ENCODE data around the gene MTNR1B. TPM values are rescaled to one million over a fixed set of nuclear protein-coding genes. Genes with fewer than 3 reads are reported as not detected.

MTNR1B gene
- total RNA-seq, 1 donor from 2014 or later: not detected

Other genes with a start within 250 kb of the MTNR1B start
- gene SLC36A4, start 228.3 kb downstream of the MTNR1B start, total RNA-seq: 20.5 TPM

Measured in mesenteric fat pad (tissue), 1 donor.